A673 (cell line): ENCODE measurements around the gene NUCKS1.

Experiments used
- EZH2 ChIP-seq: fragments of 200-600 bp; sonication (generic); IDR thresholded peaks from 2 replicates; pipeline ENCODE4 v1.6.1; 2017; ENCODE audit warnings: borderline replicate concordance, low read depth, mild to moderate bottlenecking, mixed read lengths, antibody characterized with exemption, low read length; ENCODE audit not compliant: poor library complexity, severe bottlenecking
- TF ChIP-seq, protein P1 (sequence below): fragments of 300-800, 200-600 bp; sonication (generic); conservative IDR thresholded peaks from 2 replicates; pipeline ENCODE4 v1.5.1; 2017; ENCODE audit warnings: low read depth, mild to moderate bottlenecking, antibody characterized with exemption, low read length, moderate library complexity, mixed read lengths

DNA sequence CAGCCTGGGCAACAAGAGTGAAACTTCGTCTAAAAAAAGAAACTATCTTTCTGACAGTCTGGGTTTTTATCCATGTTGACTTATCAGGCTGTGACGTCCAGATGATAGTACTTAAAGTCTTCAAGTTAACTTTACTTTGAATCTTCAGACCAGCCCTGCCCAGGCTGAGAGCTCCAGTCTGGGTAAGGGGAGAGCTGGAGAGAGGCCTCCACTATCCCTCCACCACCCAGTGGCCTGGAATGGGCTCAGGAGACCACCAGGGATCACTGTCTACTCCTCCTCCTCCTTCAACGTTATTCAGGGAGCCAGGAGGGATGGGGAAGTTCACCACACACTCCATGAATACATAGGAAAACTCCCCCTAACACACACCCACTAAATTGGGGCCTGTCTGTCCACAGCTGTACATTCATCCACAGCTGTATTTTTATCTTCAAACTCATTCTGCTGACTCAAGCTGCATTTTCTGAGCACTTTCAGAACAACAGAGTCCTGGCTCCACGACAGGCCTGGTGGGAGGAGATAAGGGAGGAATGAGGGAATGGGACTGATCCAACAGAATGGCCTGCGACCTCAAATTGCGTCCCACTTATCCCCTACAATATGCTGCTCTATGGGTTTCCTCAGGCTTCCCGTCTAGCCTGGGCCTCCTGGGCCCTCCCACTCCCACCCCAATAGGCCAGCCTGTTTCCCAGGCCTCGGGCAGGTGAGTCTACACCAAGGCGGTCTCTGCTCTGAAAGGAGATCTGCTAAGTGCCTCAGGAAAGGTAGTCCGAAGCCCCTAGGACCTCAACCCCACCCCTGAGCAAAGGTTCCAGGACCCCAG, 71.5 kb downstream of the NUCKS1 start:
- TF ChIP-seq EZH2, result no peak
- TF ChIP-seq, protein P1, sequence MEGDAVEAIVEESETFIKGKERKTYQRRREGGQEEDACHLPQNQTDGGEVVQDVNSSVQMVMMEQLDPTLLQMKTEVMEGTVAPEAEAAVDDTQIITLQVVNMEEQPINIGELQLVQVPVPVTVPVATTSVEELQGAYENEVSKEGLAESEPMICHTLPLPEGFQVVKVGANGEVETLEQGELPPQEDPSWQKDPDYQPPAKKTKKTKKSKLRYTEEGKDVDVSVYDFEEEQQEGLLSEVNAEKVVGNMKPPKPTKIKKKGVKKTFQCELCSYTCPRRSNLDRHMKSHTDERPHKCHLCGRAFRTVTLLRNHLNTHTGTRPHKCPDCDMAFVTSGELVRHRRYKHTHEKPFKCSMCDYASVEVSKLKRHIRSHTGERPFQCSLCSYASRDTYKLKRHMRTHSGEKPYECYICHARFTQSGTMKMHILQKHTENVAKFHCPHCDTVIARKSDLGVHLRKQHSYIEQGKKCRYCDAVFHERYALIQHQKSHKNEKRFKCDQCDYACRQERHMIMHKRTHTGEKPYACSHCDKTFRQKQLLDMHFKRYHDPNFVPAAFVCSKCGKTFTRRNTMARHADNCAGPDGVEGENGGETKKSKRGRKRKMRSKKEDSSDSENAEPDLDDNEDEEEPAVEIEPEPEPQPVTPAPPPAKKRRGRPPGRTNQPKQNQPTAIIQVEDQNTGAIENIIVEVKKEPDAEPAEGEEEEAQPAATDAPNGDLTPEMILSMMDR, result no peak
